Endodermal cell (in vitro differentiated cells): ENCODE results near the gene LRCH2. TPM values are rescaled to one million over a fixed set of nuclear protein-coding genes. Genes with fewer than 3 reads are reported as not detected.

ENCODE experiments used
- DNase-seq: peaks from one replicate; pipeline ENCODE4 v3.0.0-alpha.2; 2017
- H3K27ac ChIP-seq: 2 replicates; pipeline ENCODE4 v1.5.1; 2013; ENCODE audit warnings: mild to moderate bottlenecking, low read depth, low read length, moderate library complexity
- H3K27me3 ChIP-seq: 2 replicates; pipeline ENCODE4 v1.6.1; 2013; ENCODE audit warnings: mild to moderate bottlenecking, low read length, moderate library complexity; ENCODE audit not compliant: insufficient read depth, control insufficient read depth, poor library complexity, severe bottlenecking
- H3K36me3 ChIP-seq: 2 replicates; pipeline ENCODE4 v1.7.0; 2013; ENCODE audit warnings: mild to moderate bottlenecking, low read length, moderate library complexity; ENCODE audit not compliant: control insufficient read depth, insufficient read depth
- H3K4me1 ChIP-seq: one replicate; pipeline ENCODE4 v1.7.0; 2013; ENCODE audit warnings: low read length; ENCODE audit not compliant: control insufficient read depth, insufficient read depth
- H3K4me3 ChIP-seq: 2 replicates; pipeline ENCODE4 v1.5.1; 2013; ENCODE audit warnings: mild to moderate bottlenecking, low read length, moderate library complexity
- H3K9ac ChIP-seq: 2 replicates; pipeline ENCODE4 v1.6.1; 2013; ENCODE audit warnings: mild to moderate bottlenecking, low read length, moderate library complexity; ENCODE audit not compliant: poor library complexity, severe bottlenecking; ENCODE audit errors: extremely low read depth
- H3K9me3 ChIP-seq: 2 replicates; pipeline ENCODE4 v1.6.1; 2013; ENCODE audit warnings: mild to moderate bottlenecking, low read length, moderate library complexity; ENCODE audit not compliant: control insufficient read depth
- H3K27ac Mint-ChIP-seq: 2 replicates; pipeline ENCODE4 v1.8.0; 2020; ENCODE audit warnings: mixed read lengths
- H3K27me3 Mint-ChIP-seq: 2 replicates; pipeline ENCODE4 v1.8.0; 2021; ENCODE audit warnings: mild to moderate bottlenecking, mixed read lengths; ENCODE audit not compliant: insufficient read depth
- H3K36me3 Mint-ChIP-seq: 2 replicates; pipeline ENCODE4 v1.8.0; 2020; ENCODE audit warnings: low read depth, mixed read lengths
- H3K4me1 Mint-ChIP-seq: 2 replicates; pipeline ENCODE4 v1.8.0; 2020; ENCODE audit warnings: mixed read lengths
- H3K4me3 Mint-ChIP-seq: 2 replicates; pipeline ENCODE4 v1.8.0; 2020; ENCODE audit warnings: mild to moderate bottlenecking, moderate library complexity, mixed read lengths
- H3K9me3 Mint-ChIP-seq: 2 replicates; pipeline ENCODE4 v1.8.0; 2020; ENCODE audit warnings: mild to moderate bottlenecking, mixed read lengths
- CTCF ChIP-seq: fragments of 200-600 bp; sonication (generic); conservative IDR thresholded peaks from 2 replicates; pipeline ENCODE4 v1.5.0; 2021; ENCODE audit warnings: antibody characterized with exemption, mild to moderate bottlenecking
- WGBS, 2 experiments: methylation state at CpG; one replicate each; pipeline versions ENCODE4 v1.1.5 to v1.1.7; 2013; ENCODE audit warnings: missing lambda C conversion rate in 2 of 2, mixed read lengths in 1 of 2; ENCODE audit not compliant: insufficient coverage in 1 of 2, insufficient read length in 1 of 2; 5-methylcytosine and 5-hydroxymethylcytosine counted together
- total RNA-seq, 2 donors: library from RNA; stranded (reverse); fragmentation: NEBNext Ultra II Directional in 1 of 2; extraction: Animal tissue kit (Norgen Biotek cat#: 25700) in 1 of 2; gene quantifications; 2 replicates in 1 of 2; 3 replicates in 1 of 2; pipeline ENCODE4 v1.2.1, GENCODE V29; 2021

LRCH2 gene
- total RNA-seq, 2 donors from 2014 or later = 1.0 to 2.8 TPM

DNA sequence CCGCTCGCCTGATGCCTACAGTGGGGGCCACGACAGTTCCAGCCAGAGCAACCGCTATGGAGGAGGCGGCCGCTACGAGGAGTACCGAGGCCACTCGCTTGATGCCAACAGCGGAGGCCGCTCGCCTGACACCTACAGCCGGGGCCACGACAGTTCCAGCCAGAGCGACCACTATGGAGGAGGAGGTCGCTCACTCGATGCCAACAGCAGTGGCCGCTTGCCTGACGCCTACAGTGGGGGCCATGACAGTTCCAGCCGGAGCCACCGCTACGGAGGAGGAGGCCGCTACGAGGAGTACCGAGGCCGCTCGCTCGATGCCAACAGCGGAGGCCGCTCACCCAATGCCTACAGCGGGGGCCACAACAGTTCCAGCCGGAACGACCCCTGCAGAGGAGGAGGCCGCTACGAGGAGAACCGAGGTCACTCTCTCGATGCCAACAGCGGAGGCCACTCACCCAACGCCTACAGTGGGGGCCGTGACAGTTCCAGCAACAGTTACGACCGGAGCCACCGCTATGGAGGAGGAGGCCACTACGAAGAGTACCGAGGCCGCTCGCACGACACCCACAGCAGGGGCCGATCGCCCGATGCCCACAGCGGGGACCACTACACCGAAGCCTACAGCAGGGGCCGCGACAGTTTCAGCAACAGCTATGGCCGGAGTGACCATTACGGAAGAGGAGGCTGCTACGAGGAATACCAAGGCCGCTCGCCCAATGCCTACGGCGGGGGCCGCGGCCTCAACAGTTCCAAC is 42.2 kb downstream of the LRCH2 start:
- peaks cover 32% of the 10 kb centered on the region for H3K9me3 Mint-ChIP-seq
- Histone ChIP-seq H3K27ac (no peak overlapping the region), H3K9ac (no peak overlapping the region), H3K36me3 (no peaks in the 10 kb centered on the region), H3K4me3 (no peak overlapping the region), H3K27me3 (no peaks in the 10 kb centered on the region), H3K9me3 (no peaks in the 10 kb centered on the region), H3K4me1 (no peaks in the 10 kb centered on the region)
- peaks cover 3% of the 10 kb centered on the region for H3K36me3 Mint-ChIP-seq
- DNase-seq = no peak
- WGBS, 2 experiments = 91% methylated on average over 64 of the region's 64 CpGs; no CpG with 5 or more reads in 1 of the 2 experiments
- no peak overlapping the region for H3K27ac Mint-ChIP-seq
- no peak for TF ChIP-seq CTCF
- no peak overlapping the region for H3K4me3 Mint-ChIP-seq
- no peaks in the 10 kb centered on the region for H3K27me3 Mint-ChIP-seq
- no peaks in the 10 kb centered on the region for H3K4me1 Mint-ChIP-seq

GRCh38 chrX:115190636-115191489 is 43.0 kb downstream of the LRCH2 start:
- no peak for DNase-seq
- H3K9me3 ChIP-seq = no peaks in the 10 kb centered on the region
- H3K27me3 ChIP-seq = no peaks in the 10 kb centered on the region
- Mint-ChIP-seq H3K9me3 (peaks cover 35% of the 10 kb centered on the region), H3K36me3 (peaks cover 3% of the 10 kb centered on the region), H3K27ac (no peak overlapping the region), H3K4me3 (no peak overlapping the region), H3K4me1 (no peaks in the 10 kb centered on the region), H3K27me3 (no peaks in the 10 kb centered on the region)
- H3K4me3 ChIP-seq = no peak overlapping the region
- no peaks in the 10 kb centered on the region for H3K4me1 ChIP-seq
- no peak overlapping the region for H3K9ac ChIP-seq
- 93 to 94% methylated on average over 23 to 62 of the region's 64 CpGs for WGBS, 2 experiments
- no peaks in the 10 kb centered on the region for H3K36me3 ChIP-seq
- no peak overlapping the region for H3K27ac ChIP-seq
- no peak for TF ChIP-seq CTCF

GRCh38 chrX:115189646-115190635 is 44.0 kb downstream of the LRCH2 start:
- H3K4me3 Mint-ChIP-seq = no peak overlapping the region
- H3K9me3 Mint-ChIP-seq = peaks cover 35% of the 10 kb centered on the region
- no peaks in the 10 kb centered on the region for H3K27me3 Mint-ChIP-seq
- H3K27ac Mint-ChIP-seq = no peak overlapping the region
- Histone ChIP-seq H3K4me1 (no peaks in the 10 kb centered on the region), H3K27me3 (no peaks in the 10 kb centered on the region), H3K9ac (no peak overlapping the region), H3K9me3 (no peaks in the 10 kb centered on the region), H3K4me3 (no peak overlapping the region), H3K36me3 (no peaks in the 10 kb centered on the region), H3K27ac (no peak overlapping the region)
- H3K36me3 Mint-ChIP-seq = peaks cover 5% of the 10 kb centered on the region
- no peak for TF ChIP-seq CTCF
- peaks cover 5% of the 10 kb centered on the region for H3K4me1 Mint-ChIP-seq
- 96 to 100% methylated on average over 6 to 72 of the region's 76 CpGs for WGBS, 2 experiments
- no peak for DNase-seq
